Measurements from ENCODE around the gene ATP10D. TPM values are rescaled to one million over a fixed set of nuclear protein-coding genes. Genes with fewer than 3 reads are reported as not detected.

Gene ATP10D
- total and polyA plus RNA-seq, 3 donors from 2014 or later, result 7.1 to 14.6 (median 7.9) TPM

DNA sequence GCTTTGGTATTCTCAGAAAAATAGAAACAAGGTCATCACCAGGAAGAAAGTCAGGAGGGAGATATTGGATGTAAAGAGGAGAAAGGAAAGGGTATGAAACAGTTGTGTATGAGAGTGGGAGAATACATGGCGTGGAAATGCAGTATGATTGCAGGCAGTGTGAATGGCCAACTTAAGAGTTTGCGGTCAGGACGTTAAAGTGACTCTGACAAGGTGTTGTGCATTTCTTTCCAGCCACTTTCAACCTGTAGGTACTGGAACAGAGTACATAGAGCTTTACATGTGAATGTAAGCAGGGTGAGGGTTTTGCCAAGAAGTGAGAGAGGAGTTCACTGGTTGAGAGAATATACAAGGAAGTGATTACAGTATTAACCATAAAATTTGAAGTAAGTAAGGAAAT is 15.7 kb downstream of the ATP10D start:
- no peak overlapping the region for H3K27ac ChIP-seq
- DNase-seq, result no peak
- no peaks in the 10 kb centered on the region for H3K9me3 ChIP-seq
- 59 to 63% methylated on average over 3 of the region's 3 CpGs for WGBS, 2 donors
- no peak overlapping the region for H3K4me3 ChIP-seq
- H3K4me1 ChIP-seq, result no peaks in the 10 kb centered on the region
- TF ChIP-seq, protein P1, sequence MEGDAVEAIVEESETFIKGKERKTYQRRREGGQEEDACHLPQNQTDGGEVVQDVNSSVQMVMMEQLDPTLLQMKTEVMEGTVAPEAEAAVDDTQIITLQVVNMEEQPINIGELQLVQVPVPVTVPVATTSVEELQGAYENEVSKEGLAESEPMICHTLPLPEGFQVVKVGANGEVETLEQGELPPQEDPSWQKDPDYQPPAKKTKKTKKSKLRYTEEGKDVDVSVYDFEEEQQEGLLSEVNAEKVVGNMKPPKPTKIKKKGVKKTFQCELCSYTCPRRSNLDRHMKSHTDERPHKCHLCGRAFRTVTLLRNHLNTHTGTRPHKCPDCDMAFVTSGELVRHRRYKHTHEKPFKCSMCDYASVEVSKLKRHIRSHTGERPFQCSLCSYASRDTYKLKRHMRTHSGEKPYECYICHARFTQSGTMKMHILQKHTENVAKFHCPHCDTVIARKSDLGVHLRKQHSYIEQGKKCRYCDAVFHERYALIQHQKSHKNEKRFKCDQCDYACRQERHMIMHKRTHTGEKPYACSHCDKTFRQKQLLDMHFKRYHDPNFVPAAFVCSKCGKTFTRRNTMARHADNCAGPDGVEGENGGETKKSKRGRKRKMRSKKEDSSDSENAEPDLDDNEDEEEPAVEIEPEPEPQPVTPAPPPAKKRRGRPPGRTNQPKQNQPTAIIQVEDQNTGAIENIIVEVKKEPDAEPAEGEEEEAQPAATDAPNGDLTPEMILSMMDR (IDR thresholded peaks at IDR 0.05), result no peak
- no peak for TF ChIP-seq POLR2A (IDR thresholded peaks at IDR 0.05)
- no peaks in the 10 kb centered on the region for H3K36me3 ChIP-seq (ENCODE audit: low read depth, missing control alignments)
- H3K27me3 ChIP-seq, result no peaks in the 10 kb centered on the region
- intact Hi-C loops (cut with DNase I; ENCODE audit: low total_unique reads), result no loop called here

DNA sequence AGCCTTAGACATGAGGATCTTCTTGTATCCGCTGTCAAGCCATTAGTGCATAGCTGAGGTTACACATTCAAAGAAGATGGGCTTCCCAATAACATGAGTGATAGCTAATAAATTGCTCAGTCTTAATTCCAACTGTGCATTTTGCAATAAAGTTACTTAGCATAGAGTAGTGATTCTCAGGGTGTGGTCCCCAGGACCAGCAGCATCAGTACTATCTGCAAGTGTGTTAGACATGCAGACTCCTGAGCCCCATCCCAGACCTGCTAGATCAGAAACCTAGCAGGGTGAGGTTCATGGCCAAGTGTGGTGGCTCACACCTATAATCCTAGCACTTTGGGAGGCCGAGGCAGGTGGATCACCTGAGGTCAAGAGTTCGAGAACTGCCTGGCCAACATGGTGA is 20.1 kb downstream of the ATP10D start:
- intact Hi-C loops (cut with DNase I; ENCODE audit: low total_unique reads), result no loop called here
- Histone ChIP-seq H3K4me3 (no peak overlapping the region), H3K36me3 (ENCODE audit: low read depth, missing control alignments) (no peaks in the 10 kb centered on the region), H3K27ac (no peak overlapping the region), H3K9me3 (no peaks in the 10 kb centered on the region), H3K27me3 (no peaks in the 10 kb centered on the region), H3K4me1 (no peaks in the 10 kb centered on the region)
- WGBS, 2 donors, result 90 to 97% methylated on average over 3 of the region's 3 CpGs
- no peak for DNase-seq
- TF ChIP-seq POLR2A (IDR thresholded peaks at IDR 0.05), result no peak
- TF ChIP-seq, protein P1 (IDR thresholded peaks at IDR 0.05), result no peak

DNA sequence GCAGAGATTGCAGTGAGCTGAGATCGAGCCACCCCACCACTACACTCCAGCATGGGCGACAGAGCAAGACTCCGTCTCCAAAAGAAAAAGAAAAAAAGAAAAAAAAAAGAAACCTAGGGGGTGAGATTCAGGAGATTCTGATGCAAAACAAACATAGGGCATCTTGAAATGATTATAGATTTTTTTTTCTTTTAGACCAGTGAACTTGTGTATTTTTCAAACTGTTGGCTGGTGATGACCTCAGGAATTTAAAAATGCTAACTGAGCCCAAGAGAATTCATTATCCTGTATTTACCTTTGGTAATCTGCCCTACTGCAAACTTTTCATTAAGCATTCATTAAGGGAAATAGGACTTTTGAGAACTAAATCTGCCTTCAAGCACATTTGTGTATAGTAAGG is 20.6 kb downstream of the ATP10D start:
- Histone ChIP-seq H3K4me3 (no peak overlapping the region), H3K36me3 (ENCODE audit: low read depth, missing control alignments) (no peaks in the 10 kb centered on the region), H3K27me3 (no peaks in the 10 kb centered on the region), H3K4me1 (no peaks in the 10 kb centered on the region), H3K9me3 (no peaks in the 10 kb centered on the region), H3K27ac (no peak overlapping the region)
- intact Hi-C loops (cut with DNase I; ENCODE audit: low total_unique reads), result no loop called here
- no peak for DNase-seq
- 58 to 68% methylated on average over 3 of the region's 3 CpGs for WGBS, 2 donors
- TF ChIP-seq POLR2A (IDR thresholded peaks at IDR 0.05), result no peak
- TF ChIP-seq, protein P1 (IDR thresholded peaks at IDR 0.05), result no peak

DNA sequence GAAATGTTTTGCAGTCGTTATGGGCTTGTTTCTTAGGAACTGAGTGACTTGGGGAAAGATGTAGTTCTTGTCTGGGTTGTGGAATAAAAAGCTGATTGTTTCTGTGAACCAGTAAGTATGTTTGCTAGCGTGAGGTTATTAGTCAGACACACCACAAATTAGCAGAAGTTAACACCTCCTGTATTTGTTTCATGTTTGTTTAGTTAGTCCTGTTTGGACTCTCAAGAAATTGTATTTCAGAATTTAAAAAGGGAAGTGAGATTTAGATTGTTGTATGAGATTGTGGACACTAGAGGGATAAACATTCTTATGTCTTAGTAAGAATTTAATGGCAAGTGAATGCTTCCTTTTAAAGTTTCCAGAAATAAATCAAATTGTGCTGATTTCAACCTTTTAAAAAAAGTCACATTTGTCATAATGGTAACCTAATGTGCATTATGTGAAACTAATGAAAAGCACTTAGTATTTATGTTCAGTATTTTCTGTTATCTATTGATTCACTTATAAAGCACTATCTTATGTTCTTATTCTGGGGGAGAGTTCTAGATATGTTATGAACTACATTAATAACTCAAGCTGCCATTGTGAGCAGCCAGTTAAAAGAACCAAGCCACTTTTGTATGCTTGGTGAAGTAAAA is 25.6 kb downstream of the ATP10D start:
- 56 to 62% methylated on average over 2 of the region's 2 CpGs for WGBS, 2 donors
- intact Hi-C loops (cut with DNase I; ENCODE audit: low total_unique reads), result no loop called here
- no peaks in the 10 kb centered on the region for H3K9me3 ChIP-seq
- TF ChIP-seq, protein P1 (IDR thresholded peaks at IDR 0.05), result no peak
- no peak for TF ChIP-seq POLR2A (IDR thresholded peaks at IDR 0.05)
- H3K27me3 ChIP-seq, result no peaks in the 10 kb centered on the region
- H3K4me1 ChIP-seq, result no peaks in the 10 kb centered on the region
- DNase-seq, result no peak
- no peak overlapping the region for H3K4me3 ChIP-seq
- H3K36me3 ChIP-seq (ENCODE audit: low read depth, missing control alignments), result no peaks in the 10 kb centered on the region
- H3K27ac ChIP-seq, result no peak overlapping the region

DNA sequence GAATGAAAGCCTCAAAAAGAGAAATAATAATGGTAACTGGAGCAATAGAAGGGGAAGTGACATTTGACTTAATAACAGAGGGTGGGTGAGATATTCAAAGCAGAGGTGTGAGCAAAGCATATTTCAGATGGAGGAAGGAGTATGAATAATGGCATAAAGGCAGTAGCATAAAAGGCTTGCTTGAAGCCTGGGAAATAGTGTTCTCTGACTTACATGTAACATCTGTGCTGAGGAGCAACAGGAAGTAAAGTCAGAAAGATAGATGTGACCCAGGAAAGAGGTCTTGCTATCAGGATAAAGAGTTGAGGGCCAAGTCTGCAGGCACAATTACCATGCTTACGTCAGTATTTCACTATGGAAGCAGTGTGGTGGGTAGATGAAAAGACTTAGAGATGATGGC is 28.4 kb downstream of the ATP10D start:
- Histone ChIP-seq H3K36me3 (ENCODE audit: low read depth, missing control alignments) (no peaks in the 10 kb centered on the region), H3K4me3 (no peak overlapping the region), H3K27me3 (no peaks in the 10 kb centered on the region), H3K4me1 (no peaks in the 10 kb centered on the region), H3K9me3 (no peaks in the 10 kb centered on the region), H3K27ac (no peak overlapping the region)
- 95 to 100% methylated on average over 1 of the region's 1 CpG for WGBS, 2 donors
- intact Hi-C loops (cut with DNase I; ENCODE audit: low total_unique reads), result no loop called here
- DNase-seq, result no peak
- no peak for TF ChIP-seq POLR2A (IDR thresholded peaks at IDR 0.05)
- TF ChIP-seq, protein P1 (IDR thresholded peaks at IDR 0.05), result no peak

Data from testis (tissue), 3 donors.